SK-MEL-5 (cell line): Measurements from ENCODE around the gene CYFIP1. TPM values are rescaled to one million over a fixed set of nuclear protein-coding genes. Genes with fewer than 3 reads are reported as not detected.

ENCODE experiments used
- DNase-seq: peaks from one replicate; pipeline ENCODE4 v3.0.0-alpha.2; 2016; ENCODE audit warnings: low read depth, low spot score
- in situ Hi-C: cut with HindIII; loops from 2 replicates; pipeline ENCODE4 v1.10.0; 2016; ENCODE audit warnings: low sequenced_read_pairs, high pct_unique_total_duplicates, low pct_unique_long_range_greater_than_20kb
- total RNA-seq: library from RNA; depleted of rRNA; stranded (reverse); fragments of >200 nt; shearing (Covaris generic); gene quantifications from 2 replicates; pipeline ENCODE4 v1.2.3, GENCODE V29; 2014

CYFIP1 gene
- total RNA-seq, 1 experiment from 2014 or later: 92.3 TPM

DNA sequence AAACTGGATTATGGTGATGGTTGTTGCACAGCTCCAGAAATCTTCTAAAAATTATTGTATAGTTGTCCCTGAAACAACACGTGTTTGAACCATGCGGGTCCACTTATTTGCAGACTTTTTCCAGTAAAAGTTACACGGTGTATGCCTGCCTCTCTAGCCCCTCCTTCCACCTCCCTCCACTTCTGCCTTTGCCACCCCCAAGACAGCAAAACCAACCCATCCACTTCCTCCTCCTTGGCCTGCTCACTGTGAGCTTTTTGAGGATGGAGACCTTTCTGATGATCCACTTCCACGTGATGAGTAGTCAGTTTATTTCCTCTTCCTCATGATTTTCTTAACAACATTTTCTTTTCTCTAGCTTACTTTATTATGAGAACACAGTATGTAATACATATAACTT lies 5.4 kb downstream of the CYFIP1 start:
- no peak for DNase-seq
- in situ Hi-C loops: no loop called here

DNA sequence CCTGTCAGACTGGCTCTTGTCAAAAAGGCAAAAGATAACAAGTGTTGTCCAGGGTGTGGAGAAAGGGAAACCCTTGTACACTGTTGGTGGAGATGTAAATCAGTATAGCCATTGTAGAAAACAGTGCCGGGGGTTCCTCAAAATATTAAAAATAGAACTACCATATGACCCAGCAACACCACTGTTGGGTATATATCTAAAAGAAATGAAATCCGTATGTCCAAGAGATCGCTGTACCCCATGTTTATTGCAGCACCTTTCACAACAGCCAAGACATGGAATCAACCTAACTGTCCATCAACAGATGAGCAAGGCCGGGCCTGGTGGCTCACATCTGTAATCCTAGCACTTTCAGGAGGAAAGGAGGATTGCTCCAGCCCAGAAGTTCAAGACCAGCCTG lies 6.2 kb downstream of the CYFIP1 start:
- no peak for DNase-seq
- in situ Hi-C loops: no loop called here

DNA sequence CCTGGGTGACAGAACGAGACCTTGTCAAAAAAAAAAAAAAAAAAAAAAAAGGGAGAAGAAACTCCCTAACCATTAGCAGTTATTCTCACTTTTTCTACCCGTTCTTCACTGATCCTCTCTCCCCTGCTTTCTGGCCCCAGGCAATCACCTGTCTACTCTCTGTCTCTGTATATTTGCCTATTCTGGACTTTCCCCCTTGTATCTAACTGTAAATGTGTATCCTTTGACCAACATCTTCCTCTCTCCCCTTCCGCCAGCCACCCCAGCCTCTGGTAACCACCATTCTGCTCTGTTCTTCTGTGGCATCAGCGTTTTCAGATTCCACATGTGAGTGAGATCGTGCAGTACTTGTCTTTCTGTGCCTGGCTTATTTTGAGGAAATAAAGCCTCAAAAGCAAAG lies 6.9 kb downstream of the CYFIP1 start:
- in situ Hi-C loops: no loop called here
- DNase-seq: no peak

DNA sequence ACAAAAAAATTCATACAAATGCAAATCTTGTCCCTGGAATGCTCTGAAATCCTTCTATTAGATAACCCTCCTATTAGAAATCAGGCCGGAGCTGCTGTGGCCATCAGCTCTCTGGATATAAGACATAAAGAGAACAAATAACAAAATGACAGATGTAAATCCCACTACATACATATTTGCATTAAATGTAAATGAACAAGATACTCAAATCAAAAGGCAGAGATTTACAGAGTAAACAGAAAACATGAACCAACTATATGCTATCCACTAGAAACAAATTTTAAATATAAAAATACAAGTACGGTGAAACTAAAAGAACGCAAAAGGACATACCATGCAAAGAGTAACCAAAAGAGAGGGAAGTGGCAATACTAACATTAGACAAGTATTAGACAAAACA lies 10.7 kb downstream of the CYFIP1 start:
- DNase-seq: no peak
- in situ Hi-C loops: no loop called here

DNA sequence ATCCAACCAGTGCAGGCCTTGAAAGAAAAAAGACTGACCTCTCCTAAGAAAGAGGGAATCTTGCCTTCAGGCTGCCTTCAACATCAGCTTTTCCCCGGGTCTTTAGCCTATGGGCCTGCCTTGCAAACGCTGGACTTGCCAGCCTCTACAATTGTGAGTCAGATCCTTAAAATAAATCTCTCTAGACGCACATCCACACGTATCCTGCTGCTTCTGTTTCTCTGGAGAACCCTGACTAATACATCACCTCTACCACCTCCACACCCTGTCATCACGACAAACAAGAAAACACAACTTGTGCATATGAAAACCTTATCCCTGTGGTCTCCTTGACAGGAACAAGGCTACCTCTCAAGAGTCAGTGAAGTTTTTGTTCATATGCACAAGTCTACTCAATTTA lies 11.8 kb downstream of the CYFIP1 start:
- in situ Hi-C loops: no loop called here
- DNase-seq: no peak

DNA sequence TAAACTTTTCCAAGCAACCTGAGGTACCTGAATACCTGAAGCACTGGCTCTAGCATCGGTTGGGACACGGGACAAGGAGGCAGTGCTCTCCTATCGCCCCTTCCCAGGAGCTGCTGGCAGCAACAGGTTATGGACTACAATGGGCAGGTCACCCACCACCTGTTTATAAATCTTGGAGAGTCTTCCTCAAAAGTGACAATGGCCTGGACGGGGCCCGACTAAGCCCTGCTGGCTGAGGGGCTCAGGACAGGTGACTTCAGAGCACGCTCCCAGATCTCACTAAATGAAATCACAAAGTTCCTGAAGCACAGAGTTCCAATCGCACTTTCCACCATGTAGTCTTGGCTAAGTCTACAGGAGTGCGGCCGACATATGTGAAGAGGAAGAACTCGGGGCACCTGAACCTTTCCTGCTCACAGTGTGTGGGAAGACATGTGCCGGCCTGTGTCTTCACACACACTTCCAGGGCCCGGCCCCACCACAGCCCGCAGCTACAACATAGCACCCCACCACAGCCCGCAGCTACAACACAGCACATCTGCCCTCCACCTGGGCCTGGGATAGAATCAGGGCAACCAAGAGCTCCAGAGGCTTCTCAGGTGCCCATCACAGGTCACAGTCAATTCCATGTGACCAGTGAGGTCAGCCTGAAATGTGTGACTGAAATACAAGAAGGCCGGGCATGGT lies 12.9 kb downstream of the CYFIP1 start:
- in situ Hi-C loops: no loop called here
- DNase-seq: no peak

DNA sequence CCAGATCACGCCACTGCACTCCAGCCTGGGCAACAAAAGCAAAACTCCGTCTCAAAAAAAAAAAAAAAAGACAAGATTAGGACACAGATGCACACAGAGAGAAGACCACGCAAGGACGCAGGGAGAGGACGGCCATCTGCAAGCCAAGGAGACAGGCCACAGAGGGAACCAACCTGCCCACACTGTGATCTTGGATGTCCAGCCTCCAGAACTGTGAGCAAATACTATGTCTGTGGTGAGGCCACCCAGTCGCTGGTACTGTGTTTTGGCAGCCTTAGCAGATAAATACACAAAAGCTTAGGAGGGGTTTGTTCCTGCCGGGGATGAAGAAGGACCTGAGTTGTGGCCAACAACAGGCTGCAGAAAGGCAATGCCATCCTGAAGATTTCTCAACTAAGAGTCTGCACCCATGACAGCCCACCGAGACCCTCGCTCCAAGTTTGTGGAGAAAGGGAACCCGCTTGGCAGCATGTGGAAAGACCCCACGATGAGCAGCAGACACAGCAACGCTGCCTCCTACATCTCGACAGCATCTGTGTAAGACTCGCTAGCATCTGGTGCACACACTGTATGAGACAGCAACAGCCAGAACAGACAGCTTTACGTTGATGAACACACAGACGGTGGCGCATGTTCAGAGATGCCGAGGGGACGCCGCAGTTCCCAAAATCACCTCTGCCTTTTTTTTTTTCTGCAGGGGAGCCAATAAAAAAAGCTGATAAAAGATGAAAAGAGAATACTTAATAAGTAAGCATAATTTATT lies 13.7 kb downstream of the CYFIP1 start:
- in situ Hi-C loops: no loop called here
- no peak for DNase-seq

DNA sequence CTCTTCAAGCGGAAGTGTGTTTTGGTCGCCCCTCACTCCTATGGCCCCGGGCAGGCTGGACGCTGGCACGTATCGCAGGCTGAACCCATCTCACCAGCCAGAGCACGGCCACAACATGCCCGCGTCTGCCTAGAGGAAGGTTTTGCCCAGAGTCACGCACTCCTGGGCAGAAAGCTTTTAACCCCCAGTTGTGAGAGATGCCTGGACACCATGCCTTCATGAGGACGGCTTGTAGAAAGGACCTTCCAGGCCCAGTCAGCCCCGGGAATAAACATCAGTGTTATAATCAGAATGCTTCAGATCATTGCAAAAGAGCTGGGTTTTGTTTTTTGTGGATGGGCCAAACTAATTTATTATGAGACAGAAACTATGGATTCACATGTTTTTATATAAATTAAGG lies 16.5 kb downstream of the CYFIP1 start:
- no peak for DNase-seq
- in situ Hi-C loops: no loop called here

DNA sequence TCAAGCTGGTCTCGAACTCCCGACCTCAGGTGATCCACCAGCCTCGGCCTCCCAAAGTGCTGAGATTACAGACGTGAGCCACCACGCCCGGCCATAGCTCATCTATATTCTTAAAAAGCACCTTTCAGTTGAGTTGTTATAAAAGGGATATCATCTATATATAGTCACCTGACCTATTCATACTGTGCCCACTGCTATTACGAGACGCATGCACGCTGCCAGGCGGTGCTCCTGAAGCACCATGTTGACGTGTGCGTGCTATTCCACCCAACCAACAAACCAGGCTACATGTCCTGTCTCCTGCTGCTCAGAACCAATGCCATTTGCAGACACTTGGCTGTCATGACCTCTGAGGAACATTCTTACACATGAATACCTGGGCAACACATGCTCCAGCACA lies 17.6 kb downstream of the CYFIP1 start:
- in situ Hi-C loops: no loop called here

DNA sequence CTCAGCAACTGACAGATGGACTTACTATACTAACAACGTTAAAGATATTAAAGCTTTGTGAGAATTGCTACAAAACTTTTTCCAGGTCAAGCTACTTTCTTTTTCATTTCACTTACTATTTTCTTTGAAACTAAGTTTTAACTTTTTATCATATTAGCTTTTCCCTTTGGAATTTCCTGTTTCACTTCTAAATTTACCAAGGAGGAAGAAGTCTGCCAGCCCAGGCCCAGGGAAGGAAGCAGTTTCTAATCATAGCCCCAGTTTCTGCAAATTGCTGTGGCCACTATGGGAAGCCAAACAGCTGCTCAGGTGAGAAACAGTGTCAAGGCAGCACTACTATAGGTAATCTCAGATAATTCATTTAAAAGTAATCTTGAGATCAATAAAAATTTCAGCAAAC lies 18.4 kb downstream of the CYFIP1 start:
- in situ Hi-C loops: no loop called here
- DNase-seq: no peak

More for the DNA sequence above, 17.6 kb downstream of the CYFIP1 start:
- DNase-seq: no peak

DNA sequence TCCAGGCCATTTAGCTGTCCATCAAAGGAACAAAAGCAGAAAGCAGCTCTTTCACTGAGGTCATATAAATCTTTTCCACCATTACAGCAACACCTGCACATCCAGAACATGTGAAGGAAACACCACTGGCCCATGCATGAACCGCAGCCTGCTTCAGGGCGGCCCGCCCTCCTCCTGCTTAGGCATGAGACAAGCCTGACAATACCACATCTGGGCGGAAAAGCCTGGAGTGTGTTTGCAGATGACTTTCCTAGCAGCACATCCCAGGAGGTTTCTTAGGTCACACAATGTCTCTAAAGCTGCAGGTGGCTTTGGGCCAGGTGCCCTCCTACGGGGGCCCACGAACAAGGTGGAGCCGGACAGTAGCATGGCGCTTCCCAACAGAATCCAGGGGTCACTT lies 19.6 kb downstream of the CYFIP1 start:
- in situ Hi-C loops: no loop called here
- no peak for DNase-seq

DNA sequence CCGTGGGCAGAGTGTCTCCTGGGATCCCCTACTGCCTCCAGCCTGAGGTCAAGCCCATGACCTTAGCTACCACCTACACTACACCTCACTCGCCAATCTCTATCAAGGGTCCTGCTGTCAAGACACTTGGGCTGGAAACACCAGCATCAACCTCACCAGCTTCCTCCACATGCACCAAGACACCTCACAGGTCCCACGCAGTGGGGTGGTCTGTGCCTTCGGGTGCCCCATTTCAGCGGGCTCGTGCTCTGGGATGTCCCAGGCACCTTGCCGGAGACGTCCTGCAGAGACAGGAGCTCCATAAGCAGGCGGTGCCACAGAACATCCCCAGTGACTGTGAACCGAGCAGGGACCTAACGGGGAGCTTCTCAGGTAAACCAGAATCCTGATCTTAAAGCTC lies 20.0 kb downstream of the CYFIP1 start:
- in situ Hi-C loops: no loop called here
- no peak for DNase-seq

DNA sequence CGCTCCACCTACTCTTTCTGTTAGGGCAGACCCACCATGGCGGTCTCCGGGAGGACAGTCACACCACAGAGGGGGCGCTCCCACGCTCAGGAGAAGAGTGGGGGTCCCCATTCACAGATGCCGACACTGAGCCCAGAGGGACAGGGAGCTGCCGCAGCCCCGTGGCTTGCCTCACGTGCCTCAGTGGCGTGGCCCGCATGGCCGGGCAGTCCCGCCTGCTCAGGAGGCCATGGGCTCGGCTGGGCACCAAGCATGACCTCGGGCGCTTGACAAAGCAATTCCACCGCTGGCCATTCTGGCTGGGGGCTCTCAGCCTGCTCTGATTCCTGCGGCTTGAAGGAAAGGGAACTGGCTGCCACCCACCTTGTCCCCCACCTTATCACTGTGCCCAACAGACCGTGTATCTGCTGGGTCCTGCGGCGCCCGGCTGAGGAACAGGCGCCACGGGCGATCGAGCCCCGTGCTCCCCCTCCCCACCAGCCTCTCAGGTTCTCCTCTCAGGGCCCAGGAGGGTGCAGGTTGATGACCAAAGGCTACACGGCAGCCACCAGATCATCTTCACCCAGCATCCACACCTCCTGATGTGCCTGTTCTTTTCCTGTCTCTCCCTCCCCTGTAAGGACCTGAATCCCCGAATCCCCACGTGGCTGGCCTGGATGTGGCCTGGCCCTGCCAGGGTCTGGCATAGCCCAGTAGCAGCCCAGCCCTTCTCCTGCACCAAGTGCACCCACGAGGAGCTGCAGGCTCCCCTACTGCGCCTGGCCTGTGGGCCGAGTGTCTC lies 20.7 kb downstream of the CYFIP1 start:
- no peak for DNase-seq
- in situ Hi-C loops: no loop called here

DNA sequence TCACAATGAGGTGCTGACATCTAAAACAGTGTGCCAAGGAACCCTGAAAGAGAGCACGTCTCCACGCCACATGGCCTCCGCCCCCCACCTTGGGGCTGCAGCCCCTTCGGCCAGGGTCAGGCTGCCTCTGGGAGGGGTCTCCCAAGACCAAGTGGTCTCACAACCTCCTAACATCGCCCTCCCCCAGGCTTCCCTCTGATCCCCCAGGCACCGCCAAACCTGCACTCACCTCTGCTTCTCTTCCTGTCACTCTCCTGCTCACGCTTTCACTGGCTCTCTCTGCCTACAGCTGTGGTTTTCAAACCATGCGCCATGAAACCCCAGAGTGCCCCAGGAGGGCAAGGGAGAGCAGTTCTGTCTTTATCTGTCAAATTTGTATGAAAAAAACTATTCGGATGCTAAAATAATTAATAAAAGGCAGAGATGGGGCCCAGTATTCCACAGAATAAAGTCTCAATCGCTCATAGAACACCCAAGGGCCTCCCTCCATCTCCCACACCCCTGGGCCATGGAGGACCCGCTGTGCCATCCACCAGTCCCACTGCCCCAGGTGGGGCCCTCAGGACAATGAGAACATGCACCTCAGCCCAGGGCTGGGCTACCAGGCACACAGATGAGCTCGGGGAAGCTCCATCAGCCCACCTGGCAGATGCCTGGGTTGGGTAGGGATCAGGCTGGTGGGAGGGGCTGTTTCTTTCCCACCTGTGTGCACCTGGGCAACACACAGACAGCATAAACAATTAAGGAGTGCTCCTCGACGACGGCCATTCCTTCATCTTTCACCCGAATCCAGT lies 21.5 kb downstream of the CYFIP1 start:
- in situ Hi-C loops: no loop called here
- DNase-seq: no peak

DNA sequence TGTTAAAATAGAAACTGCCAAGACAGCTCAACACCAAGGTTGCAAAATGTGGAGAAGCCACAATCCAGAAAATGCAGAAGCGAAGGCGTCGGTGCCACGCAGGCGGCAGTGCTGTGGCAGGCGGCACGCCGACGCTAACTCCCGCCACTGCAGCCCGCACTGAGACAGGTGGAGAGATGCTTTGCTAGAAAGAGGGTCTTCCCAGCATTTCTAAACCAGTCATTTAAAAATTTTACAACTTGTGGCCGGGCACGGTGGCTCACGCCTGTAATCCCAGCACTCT lies 23.2 kb downstream of the CYFIP1 start:
- DNase-seq: no peak
- in situ Hi-C loops: no loop called here

DNA sequence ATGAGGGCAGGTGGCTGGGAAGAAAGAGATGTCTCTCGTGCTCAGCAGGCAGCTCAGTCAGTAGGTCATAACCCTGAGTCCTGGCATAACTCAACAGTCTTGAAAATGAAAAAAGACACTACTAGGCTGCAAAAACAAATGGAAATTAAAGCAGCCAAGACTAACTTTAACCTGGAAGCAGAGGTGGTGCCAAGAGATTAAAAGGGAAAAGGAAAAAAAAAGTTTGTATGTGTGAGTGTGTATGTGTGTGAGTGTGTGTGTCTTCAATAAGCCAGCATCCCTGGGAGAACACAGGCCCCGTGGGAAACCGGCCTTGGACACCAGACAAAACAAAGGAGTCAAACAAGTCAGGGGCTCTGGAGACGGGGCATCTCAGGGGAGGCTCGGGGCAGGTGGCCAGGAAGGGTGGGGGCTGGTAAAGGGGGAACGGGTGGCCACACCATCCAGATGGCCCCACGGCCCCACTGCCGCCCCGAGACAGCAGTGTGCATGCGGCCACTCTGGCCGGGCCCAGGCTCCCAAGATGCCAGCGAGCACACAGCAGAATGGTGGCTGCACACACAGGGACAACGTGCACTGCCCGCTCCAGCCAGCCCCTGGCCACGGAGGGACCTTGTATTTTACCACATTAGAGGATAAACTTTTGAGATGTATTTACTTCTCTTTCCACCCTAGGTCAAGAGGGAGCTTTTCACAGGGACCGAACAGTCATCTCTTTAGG lies 23.8 kb downstream of the CYFIP1 start:
- DNase-seq: peak; percentile 43
- in situ Hi-C loops: no loop called here

DNA sequence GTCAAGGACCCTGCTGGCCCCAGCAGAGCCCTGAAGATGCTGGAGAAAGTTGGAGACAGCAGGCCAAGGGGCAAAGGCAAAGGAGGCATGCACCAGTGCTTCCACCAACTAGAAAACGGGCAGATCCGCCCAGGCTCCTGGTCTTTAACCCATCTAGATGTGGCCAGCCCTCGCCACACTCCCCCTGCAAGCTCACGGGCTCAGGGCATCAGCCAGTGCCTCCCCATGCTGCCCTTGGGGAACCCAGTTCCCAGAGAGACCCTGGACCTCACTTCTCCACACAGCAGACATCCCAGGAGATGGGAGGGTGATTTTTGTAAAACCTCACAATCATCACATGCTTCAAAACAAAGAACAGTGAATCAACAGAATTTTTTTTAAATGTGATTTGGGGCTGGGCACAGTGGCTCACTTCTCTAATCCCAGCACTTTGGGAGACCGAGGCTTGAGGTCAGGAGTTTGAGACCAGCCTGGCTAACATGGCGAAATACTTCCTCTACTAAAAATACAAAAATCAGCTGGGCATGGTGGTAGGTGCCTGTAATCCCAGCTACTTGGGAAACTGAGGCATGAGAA lies 24.5 kb downstream of the CYFIP1 start:
- peak; percentile 35 for DNase-seq

More for the DNA sequence above, 24.5 kb downstream of the CYFIP1 start:
- in situ Hi-C loops: no loop called here
